GM19455 (cell line): Measurements from ENCODE around the gene SYPL1.
A peak's percentile ranks its signal among the peaks of the same experiment; 100 is the strongest.

Experiments used
- ATAC-seq: cut with Tn5 transposase; IDR thresholded peaks from one replicate; pipeline ENCODE4 v1.9.1; 2021; ENCODE audit not compliant: unreplicated experiment

The SYPL1 gene

DNA sequence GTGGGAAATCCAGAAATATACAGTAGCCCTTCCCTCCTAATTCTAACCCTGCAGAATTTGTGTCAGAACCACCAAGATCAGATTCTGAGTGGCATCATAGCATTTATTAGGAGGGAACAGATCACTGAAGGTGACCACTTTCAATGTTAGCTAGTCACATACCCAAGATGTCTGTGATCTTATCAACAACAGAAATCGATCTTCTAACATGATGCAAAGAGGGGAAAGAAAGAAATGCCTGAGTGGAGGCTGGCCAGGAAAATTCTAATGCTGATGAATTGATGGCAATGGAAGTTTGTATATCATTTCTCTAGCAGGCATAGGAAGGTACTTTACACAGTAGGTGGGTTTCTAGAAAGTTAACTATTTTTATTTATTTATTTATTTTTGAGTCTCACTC lies 10.6 kb upstream of the SYPL1 start:
- no peak for ATAC-seq

DNA sequence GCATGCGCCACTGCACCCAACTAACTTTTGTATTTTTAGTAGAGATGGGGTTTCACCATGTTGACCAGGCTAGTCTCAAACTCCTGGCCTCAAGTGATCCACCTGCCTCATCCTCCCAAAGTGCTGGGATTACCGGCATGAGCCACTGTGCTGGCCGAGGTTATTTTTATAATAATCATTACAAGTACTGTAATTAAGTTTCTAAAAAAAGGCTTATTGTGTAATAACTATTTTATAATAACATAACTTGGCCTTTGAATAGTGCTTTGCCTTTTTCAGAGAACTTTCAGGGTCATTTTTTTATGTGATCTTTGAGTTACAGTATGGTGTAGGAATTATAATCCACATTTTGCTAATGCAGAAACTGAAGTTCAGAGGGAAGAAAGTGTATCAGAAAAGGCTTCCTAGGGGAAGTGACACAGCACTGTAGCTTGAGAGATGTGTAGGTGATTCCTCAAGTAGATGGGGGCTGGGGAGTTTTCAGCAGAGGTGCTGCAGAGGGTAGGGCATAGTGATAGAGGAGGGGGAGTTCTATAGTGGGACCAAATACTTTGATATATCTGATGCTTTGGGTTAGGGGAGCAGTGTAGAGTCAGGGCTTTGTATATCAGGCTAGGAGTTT lies 9.2 kb upstream of the SYPL1 start:
- no peak for ATAC-seq

DNA sequence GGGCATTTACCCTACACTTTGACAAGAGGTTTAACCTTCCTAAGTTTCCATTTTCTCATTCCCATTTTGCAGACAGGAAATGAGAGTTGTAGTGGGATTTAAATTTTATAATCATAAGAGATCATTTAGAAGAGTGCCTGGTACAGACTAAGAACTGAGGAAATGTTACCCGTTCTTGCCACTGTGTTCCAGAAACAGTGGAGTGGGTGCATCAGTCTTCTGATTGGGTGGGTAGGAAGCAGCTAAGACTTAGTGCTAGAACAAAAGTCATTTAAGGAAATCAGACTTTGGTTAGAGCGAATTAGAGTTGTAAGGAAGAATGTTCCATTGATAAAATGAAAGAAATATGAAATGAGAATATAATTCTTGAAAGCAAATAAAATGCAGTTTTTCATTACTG lies 8.4 kb upstream of the SYPL1 start:
- ATAC-seq: no peak

DNA sequence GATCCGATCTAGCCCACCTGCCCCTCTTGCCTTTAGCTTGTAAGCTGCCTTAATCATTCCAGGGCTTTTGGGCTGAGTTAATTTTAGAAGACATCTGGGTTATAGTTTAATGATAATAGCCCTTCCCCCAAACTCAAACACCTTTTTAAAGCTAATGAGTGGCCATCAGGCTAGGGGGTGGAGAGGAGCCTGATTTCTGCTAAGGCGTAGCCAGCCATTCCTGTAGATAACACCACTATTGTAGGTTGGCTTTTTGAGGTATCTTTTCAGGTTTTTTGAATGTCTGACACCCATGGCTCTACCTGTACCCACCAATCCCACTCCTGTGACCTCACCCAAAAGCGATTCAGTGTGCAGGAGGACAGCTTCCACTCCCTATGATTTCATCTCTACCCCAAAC lies 7.6 kb upstream of the SYPL1 start:
- ATAC-seq: no peak

DNA sequence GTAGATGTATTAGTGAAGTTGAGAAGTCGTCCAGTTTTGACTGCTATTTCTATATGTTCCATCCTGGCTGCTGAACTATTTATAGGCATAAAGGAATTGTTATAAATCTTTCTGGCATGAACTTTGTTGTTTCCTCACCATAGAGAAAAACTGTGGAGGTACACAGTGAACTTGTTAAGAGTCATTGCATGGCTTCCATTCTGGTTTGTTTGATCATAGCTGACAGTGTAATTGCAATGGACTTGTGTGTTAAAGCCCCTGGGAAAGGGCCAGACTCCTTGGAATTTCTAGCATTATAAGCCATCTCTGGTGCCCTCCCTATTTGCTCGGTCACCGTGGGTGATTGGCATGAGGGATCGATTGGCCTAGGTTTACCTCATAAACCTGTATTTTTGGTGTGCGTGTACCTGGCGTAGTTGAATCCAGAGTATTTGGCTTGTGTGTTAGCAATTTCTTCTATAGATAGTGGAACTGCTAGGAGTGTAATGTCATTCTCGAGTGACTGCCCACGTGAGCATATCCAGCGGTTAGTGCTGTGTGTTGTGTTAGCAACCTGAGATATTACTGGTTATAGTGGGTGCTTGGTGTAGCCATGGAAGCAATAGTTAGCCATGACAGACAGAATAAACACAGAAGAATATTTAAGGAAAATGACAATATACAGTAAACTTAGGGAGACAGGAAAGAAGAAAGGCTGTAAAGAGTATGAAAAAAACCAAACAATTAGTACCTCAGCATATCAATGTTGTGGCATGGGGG lies 5.9 kb upstream of the SYPL1 start:
- no peak for ATAC-seq

DNA sequence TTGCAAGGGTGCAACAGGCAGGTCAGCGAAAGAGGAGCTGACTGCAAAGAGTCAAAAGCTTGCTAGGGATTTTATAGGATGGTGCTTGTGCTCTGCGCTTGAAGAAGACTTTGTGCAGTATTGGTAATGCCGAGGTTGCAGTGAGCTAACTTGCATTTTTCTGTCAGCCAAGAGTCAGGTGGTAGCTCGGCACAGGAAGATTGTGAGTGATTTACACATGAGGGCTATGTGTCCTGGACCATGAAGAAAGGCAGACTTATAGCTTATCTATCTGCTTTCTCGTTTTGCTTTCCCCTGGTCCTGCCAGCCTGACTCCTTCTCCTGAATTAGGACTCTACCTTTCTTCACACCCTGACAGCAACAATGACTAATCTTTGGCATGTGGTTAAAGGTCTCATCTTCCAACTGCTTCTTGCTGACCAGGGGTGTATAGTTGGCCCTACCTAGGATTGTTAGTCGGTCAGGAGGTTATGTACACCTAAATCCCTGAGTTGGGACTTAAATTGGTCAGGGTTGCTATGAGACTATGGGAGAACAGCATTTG lies 4.1 kb upstream of the SYPL1 start:
- no peak for ATAC-seq

DNA sequence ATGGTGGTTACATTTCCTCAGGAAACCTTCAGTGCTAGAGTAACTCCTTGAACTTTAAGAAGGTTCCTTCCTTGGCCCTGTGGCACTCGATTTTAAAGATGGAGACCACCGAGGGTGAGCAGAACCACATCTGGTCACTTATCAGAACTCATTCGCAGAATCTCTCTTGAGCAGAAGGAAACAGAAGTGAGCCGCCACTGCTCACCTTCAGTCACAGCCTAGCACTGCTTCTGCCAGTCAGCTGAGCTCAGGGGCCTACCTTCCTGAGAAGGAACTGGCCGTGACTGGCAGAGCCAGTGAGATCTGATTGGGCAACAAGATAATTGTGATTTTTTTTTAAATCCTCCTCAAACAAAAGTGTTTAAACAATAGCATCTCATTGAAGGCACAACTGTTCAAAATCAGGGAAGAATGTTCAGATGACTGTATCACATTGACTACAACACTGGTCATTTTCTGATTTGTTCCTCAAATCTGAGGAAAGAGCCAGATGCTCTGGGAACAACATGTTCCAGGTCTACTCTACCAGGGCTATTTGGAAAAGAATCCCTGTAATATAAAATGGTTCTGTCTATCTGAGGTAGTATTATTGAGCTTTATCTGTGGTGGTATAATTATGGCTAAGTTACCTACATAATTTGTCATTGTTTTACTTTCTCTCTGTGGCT lies 2.7 kb upstream of the SYPL1 start:
- ATAC-seq: no peak

DNA sequence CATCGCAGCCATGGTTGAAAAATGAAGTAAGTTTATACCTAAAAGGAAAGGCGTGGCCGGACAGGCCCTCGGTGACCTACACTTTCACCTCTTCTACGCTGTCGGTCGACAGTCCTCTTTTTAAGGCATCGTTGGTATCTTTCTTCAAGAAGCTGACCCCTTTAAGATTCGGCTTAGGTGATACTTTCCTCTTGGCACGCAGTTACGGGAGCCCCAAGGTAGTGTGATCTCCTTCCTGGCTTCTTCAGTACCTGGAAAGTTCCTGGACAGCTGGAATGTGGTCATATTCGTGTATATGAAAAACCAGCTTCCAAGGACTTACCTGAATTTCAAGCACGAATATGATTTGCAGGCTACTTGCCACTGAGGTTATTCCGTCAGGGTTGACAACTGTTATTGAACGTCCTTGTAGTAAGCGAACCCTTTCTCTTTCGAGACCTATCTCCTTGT lies 885 bp upstream of the SYPL1 start:
- ATAC-seq: no peak

DNA sequence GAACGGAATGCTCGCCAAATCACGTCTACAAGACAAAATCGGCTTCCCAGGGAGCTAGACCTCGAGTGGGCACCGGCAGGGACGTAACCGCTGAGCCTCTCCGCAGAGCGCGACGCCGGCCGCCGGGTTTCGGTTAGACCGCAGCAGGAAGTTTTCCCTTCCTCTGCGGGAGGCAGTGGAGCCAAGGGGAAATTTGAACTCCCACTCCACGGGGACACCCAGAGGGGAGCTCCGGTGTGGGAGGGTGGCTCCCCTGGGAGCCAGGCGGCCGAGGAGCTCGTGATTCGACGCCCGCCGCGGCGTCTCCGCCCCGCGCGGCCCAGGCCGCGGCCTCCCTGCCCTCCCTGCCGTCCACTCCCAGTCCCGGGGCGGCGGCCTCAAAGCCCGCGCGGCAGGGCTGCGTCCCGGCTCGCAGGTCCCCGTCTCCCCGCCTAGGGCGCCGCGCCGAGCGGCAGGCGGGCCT lies 426 bp downstream of the SYPL1 start:
- peak; percentile 37 for ATAC-seq

DNA sequence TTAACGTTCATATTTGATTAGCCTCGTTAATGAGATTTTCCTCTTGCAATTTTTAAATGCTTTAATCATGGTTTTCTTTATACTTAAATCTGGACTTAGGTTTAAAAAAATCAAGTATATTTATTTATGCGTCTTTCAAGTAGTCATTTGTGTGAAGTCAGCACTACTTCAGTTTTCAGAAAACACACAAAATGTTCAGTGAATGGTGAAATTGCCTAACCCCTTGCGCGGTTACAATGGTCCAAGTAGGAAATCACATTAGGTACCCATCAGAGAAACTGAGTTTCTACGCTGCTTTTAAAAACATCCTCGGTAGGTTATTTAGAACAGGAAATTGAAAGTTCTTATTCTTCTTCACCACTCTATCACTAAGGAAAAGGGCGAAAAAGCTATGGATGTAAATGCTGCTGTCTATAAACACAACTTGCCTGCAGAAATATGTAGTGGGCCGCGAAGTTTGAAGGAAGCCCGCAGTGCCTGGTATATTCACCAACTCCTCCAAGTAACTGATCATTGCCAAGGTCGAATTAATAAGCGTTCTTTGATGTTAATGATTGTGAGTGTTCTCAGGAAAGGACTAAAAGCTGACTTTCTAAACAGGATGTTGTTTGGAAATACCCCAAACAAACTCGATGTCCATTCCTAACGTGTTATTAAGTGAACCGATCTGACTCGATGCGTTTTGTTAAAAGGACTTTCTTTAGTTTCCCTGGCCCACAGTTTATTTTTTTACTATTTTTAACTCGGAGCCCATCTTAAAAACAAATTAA lies 1.0 kb downstream of the SYPL1 start:
- ATAC-seq: no peak

DNA sequence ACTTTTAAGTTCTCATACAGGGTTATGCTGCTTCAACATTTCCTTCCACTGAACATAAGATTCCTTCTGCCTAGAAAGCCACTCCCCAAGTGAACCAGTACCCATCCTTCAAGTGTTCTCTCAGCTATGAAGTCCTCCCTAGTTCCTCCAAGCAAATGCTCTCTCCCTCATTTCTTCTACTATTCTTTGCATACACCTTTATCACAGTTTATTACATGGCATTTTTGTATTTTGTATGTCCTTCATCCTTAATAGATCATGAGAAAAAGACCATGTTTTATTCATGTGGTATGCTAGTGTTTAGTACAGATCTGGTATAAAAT lies 1.9 kb downstream of the SYPL1 start:
- ATAC-seq: no peak

DNA sequence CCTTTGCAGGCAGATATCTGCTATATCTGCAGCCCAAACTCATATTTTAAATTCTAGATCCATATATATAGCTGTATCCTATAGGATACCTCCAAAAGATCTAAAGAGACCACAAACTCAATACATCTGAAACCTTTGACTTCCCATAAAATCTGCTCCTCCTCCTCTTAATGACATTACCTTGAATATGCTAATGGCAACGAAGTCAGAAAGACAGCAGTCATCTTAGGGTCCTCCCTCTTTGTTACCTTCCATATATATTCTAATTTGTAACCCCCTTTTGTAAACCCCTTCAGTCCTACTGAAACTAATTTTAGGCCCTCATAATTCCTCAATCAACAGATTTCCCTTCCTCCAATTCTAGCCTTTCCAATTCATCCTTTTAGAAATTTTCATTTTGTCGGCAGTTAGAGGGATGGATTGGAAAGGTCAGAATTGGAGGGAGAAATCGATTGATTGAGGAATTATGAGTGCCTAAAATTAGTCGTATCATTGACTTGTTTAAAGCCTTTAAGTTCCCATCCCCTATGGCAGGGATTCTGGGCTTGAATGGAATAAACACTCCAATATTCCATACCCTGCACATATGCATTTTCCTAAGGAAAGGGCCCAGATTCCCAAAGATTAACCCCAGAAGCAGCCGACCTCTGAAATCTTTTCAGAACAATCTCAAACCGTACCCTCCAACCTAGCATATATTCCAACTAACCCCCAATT lies 2.4 kb downstream of the SYPL1 start:
- no peak for ATAC-seq

DNA sequence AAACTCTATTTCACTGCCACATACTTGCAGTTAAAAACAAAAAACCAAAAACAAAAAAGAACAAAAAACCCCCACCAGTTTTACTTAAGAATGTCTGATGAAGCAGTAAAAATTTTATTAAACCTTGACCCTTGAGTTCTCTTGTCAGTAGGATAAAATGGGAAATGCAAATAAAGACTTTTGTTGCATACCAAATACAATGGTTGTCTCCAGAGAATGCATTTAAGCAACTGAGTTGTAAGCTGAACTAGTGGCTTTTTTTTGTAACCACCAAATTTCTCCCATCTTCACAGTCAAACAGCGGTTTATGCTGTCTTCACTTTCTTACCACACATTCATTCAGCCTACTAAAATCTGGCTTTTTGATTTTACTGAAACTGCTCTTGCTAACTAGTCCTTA lies 3.1 kb downstream of the SYPL1 start:
- no peak for ATAC-seq

DNA sequence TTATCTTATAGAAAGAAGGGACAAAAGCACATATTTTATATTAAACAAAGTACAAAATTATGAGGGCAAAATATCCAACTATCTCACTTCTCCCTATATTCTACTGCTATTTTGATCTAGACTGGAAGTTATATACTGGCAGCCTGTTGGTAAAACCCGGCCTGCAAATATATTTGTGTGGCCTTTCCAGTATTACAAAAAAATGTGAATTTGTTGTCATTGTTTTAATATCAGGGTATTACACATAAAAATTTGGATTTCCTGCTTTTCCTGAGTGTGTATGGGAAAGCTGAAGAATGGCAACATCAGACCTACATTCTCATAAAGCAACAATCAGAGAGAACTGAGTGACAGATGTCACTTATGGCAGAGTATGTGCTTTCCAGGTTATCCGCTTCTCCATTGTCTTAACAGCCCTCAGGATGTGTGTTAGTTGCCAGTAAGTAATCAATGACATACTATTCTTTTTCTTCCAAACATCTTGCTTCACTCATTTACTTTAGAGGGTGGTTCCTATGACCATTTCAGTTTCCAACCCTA lies 7.3 kb downstream of the SYPL1 start:
- ATAC-seq: no peak

DNA sequence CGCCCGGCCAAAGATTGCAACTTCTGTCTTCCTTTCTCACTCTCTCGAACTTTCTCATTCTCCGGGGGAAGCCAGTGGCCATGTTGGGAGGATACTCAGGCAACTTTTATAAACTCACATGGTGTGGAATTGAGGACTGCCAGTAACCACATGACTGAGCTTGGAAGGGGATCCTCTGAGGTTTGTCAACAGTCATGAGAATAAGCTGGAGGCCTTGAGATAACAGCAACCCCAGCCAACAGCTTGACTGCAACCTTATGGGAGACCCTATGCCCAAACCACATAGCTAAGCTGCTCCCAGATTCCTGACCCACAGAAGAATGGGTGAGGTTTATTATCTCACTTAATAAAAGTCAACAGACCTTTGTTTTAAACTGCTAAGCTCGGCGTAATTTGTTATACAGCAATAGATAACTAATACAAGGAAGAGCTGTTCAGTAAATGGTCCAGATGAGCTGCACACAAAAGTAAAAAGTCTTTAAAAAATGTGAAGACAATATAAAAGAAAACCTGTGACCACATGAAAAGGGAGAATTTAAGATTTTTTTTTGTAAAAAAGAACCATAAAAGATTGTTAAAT lies 9.6 kb downstream of the SYPL1 start:
- no peak for ATAC-seq

DNA sequence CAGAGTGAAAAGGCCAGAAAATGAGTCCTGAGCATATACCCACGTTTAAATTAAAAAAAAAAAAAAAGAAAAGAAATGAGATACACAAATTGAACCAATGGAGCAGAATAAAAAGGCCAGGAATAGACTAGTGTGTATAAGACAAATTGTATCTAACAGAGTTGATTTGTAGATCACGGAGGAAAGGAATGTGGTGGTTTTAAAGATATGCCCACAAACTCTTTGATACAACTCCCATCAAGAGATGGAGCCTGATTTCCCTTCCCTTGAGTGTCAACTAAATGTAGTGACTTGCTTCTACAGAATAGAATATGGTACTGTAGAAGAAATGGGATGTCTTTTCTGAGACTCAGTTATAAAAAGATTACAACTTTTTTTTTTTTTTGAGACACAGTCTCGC lies 10.4 kb downstream of the SYPL1 start:
- no peak for ATAC-seq

DNA sequence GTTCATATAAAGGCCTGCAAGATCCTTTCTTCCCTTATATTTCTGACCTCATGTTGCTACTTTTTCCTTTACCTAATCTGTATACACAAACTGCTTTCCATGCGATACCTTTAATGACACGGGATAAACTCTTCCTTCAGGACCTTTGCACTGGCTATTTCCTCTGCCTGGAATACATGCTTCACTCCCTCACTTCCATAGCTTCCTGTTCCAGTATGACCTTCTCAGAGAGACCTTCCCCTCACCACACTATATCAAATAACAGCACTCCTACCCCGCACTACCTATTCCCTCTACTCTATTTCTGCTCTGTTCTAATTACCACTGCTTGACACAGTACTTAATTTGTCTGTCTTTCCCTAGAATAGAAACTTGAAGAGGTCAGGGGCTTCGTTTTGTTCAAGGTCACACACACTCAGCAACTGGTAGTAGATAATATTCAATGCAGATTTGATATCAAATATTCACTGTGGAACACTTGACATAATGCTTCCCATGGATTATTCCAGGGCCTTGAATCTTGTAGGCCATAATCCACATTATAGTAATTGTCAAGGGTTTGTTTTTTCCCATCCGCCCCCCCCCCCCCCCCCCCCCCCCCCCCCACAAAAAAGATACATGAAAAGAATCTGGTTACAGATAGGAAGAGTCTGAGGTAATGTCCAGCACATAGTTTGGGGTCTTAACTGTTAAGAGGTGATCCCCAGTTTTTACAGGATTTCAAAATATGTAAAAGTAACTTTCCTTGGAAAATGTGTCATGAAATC lies 11.1 kb downstream of the SYPL1 start:
- no peak for ATAC-seq

DNA sequence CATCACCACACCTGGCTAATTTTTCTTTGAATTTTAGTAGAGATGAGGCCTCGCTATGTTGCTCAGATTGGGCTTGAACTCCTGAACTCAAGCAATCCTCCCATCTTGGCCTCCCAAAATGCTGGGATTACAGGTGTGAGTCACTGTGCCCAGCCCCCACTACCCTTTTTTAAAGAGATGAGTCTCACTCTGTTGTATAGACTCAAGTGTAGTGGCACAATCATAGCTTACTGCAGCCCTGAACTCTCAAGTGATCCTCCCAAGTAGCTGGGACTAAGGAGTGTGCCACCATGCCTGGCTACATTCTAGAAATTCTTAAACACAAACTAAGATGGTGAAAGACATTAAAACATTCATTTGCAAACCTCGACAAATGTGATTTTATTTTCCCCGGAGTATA lies 12.6 kb downstream of the SYPL1 start:
- no peak for ATAC-seq

DNA sequence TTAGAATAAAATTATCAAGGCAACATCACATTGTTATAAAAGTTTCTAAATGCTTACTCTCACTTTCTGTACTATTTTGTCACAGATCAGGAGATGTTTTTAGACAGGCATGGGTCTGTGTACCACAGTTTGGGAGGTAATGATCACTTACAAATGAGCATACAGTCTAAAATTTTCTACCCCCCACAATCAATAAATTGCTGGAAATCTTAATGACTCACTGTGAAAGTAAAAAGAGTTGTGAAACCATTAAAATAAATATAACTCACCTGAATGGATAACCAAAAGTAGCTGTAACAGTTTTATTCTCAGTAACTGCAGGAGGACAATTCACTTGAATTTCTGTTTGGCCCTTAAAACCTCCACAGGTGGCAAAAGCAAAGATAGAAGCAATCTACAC lies 13.2 kb downstream of the SYPL1 start:
- ATAC-seq: no peak
